GM06990 (cell line): Measurements from ENCODE around the gene CACNA2D3.

ENCODE experiments used
- DNase-seq: peaks from one replicate; pipeline ENCODE4 v3.0.0-alpha.2; 2011; ENCODE audit not compliant: insufficient read length; ENCODE audit errors: extremely low read depth
- H3K27me3 ChIP-seq: replicated peaks from 2 replicates; pipeline ENCODE4 v1.6.0; 2011; ENCODE audit warnings: low read length; ENCODE audit not compliant: control insufficient read depth, insufficient read depth
- H3K36me3 ChIP-seq: 2 replicates; pipeline ENCODE4 v1.5.1; 2011; ENCODE audit warnings: low read length; ENCODE audit not compliant: control insufficient read depth, insufficient read depth
- H3K4me3 ChIP-seq: replicated peaks from 2 replicates; pipeline ENCODE4 v1.5.1; 2011; ENCODE audit warnings: low read depth, mild to moderate bottlenecking, control low read depth, low read length
- CTCF ChIP-seq: IDR thresholded peaks from 2 replicates; pipeline ENCODE4 v1.5.1; 2011; ENCODE audit warnings: low read length, control low read depth, mild to moderate bottlenecking, inconsistent platforms; ENCODE audit not compliant: insufficient read depth, poor library complexity, severe bottlenecking

The CACNA2D3 gene

DNA sequence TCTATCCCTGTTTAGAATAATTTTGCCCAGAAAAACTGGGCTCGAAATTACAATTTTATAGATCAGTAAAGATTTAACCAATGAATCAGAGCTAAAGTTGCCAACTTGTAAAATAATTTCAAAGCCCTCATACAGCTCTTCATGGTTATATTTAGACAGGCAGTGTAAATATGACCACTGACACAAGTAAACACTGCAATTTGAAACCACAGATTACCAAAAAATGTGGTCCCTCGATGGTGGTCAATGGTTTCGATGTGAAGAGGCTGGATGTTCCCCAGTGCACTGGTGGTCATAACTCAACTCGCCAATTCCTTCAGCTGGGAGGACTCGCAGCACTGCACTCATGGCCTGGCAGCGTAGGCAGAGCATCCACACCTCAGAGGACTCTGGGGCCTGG, 776.9 kb downstream of the CACNA2D3 start:
- TF ChIP-seq CTCF: no peak
- no peak for DNase-seq
- no peaks in the 10 kb centered on the region for H3K36me3 ChIP-seq
- no peak overlapping the region for H3K4me3 ChIP-seq
- H3K27me3 ChIP-seq: no peaks in the 10 kb centered on the region; the same call in none of the 2 replicates

DNA sequence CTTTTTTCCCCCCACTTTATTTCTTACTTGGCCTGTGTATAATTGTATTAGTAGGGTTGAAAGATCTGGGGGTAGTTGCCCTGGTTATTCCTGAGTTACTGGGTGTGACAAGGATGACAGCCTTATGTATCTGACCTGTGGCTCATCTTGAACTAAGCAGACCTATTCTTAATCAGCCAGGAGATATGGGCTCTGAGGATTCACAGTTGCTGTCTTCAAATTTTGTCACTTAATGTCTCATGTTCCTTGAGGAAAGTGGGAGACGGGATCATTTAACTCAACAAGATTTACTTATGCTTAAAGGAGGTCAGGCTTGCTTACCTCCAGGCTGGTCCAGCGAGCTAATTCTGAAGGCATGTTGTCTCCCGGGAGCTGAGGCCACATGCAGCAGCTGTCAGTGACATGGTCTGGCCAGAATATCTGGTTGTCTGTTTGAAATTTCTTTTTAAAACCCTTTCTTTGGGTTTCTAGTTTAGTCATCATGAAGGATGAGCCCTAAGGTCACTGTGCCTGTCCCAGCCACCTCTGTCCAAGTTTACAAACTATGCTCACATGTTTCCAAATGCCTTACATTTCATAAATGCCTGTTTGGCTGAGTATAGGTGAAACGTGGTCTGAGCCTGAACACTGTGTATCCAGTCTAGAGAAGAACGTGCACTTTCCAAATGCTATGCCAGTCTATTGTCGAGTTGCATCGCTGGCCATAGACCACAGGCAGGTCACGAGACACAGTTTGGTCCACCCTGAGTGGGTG, 778.7 kb downstream of the CACNA2D3 start:
- no peak for DNase-seq
- Histone ChIP-seq H3K27me3 (no peaks in the 10 kb centered on the region; the same call in none of the 2 replicates), H3K36me3 (no peaks in the 10 kb centered on the region), H3K4me3 (no peak overlapping the region)
- TF ChIP-seq CTCF: no peak

DNA sequence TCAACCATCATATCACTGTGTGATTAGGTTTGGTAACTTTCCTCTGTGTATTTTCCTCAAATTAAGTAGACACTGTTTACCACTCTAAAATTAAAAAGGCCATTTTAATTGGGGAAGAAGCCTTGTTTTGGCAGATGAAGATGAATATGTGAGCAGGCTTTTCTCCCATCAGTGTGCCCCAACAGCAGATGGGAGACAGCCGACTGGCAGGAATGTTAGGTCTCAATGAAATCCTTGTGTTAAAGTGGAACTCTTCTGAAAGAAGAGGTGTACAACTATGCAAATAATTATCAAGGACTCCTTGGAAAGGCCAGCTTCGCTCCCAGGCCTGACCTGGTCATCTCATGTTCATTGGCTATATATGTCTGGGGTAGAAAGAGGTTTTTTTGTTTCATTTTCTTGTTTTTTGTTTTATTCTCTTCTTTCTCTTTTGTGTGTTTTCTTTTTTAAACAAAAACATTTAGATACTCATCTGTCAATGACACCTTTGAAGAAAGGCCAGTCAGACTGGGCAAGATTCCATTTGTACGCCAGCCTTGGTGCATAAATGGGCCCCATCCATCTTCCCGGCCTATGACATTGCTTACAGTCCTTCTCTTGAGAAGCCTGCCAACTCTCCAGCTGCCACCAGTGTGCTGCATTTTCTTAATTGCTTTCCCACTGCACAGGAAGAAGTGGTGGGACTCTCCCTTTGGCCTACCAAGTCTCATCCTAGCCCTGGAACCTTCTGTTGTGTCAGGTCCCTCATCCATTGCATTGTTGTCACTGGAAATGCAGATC, 779.7 kb downstream of the CACNA2D3 start:
- H3K27me3 ChIP-seq: no peaks in the 10 kb centered on the region; the same call in 1 of the 2 replicates
- no peak for TF ChIP-seq CTCF
- no peak overlapping the region for H3K4me3 ChIP-seq
- H3K36me3 ChIP-seq: no peaks in the 10 kb centered on the region
- no peak for DNase-seq

DNA sequence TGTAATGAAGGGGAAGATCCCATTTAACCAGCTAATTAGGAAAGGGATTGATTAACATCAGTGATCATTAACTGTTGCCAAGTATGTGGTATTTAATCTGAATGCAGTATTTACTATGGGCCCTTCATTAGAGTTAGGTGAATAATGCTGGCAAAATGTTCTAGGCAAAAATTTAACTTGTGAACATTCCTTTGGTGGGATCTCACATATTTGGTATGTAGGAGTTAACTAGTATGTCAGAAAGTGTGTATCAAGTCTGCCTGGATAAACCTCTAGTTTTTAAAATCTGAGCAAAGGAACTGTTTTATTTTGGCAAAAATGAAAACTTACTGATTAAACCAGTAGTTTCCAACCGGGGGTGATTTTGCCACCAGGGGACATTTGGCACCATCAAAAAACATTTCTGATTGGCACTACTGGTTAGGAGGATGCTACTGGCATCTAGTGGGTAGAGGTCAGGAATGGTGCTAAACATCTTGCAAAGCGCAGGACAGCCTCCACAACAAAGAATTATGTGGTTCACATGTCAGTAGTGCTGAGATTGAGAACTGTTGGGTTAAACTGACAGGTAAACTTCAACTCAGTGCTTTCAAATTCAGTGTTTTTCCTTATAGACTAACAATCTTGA, 783.0 kb downstream of the CACNA2D3 start:
- no peak for DNase-seq
- no peak for TF ChIP-seq CTCF
- H3K27me3 ChIP-seq: no peaks in the 10 kb centered on the region; the same call in 1 of the 2 replicates
- H3K4me3 ChIP-seq: no peak overlapping the region
- no peaks in the 10 kb centered on the region for H3K36me3 ChIP-seq

DNA sequence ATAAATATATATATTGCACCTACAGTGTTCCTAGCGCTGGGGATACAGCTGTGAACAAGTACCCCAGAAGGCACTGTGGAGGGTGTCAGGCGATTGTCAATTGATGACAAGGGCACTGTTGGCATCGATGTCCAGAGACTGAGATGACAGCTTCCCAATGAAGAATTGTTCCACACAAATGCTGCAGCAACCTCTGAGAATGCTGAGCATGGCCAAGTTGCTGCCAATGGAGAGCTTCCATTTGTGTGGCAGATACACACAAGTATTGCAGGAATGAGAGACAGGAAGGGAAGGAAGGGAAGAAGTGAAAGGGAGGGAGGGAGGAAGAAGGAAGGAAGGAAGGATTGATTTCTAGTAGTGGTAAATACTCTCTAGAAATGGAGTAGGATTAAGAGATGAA, 783.6 kb downstream of the CACNA2D3 start:
- H3K27me3 ChIP-seq: no peaks in the 10 kb centered on the region; the same call in 1 of the 2 replicates
- H3K4me3 ChIP-seq: no peak overlapping the region
- no peak for DNase-seq
- TF ChIP-seq CTCF: no peak
- no peaks in the 10 kb centered on the region for H3K36me3 ChIP-seq
